Measurements from ENCODE around the gene CDK12. TPM values are rescaled to one million over a fixed set of nuclear protein-coding genes. Genes with fewer than 3 reads are reported as not detected.
"Not testable (repeated sequence)": the region's sequence is repeated elsewhere in the genome, so short reads cannot be mapped to it uniquely, and the experiment has no call there.

Gene CDK12
- total RNA-seq, 1 donor from 2014 or later, result 25.2 TPM

- Histone ChIP-seq H3K27ac (no peak overlapping the region), H3K27me3 (no peaks in the 10 kb centered on the region), H3K4me1 (no peaks in the 10 kb centered on the region), H3K36me3 (peaks cover 6% of the 10 kb centered on the region in 2 donors), H3K4me3 (no peak overlapping the region), H3K9me3 (no peaks in the 10 kb centered on the region)
- no peak for TF ChIP-seq CTCF (IDR thresholded peaks at IDR 0.05)
- no peak for DNase-seq (ENCODE audit: low spot score in 2 of 2)
- intact Hi-C loops (cut with DNase I), result no loop called here
Observed at GRCh38 chr17:39540611-39541010, 79.3 kb downstream of the CDK12 start.

- Histone ChIP-seq H3K4me1 (no peaks in the 10 kb centered on the region), H3K36me3 (peaks cover 10 to 11% of the 10 kb centered on the region in 2 donors), H3K27me3 (no peaks in the 10 kb centered on the region), H3K27ac (no peak overlapping the region), H3K9me3 (no peaks in the 10 kb centered on the region), H3K4me3 (no peak overlapping the region)
- intact Hi-C loops (cut with DNase I), result no loop called here
- TF ChIP-seq CTCF (IDR thresholded peaks at IDR 0.05), result no peak
- peak in 1 of 2 donors; percentile 13 for DNase-seq (ENCODE audit: low spot score in 2 of 2)
Observed at GRCh38 chr17:39541652-39542051, 80.4 kb downstream of the CDK12 start.

- Histone ChIP-seq H3K27ac (no peak overlapping the region), H3K9me3 (no peaks in the 10 kb centered on the region), H3K27me3 (no peaks in the 10 kb centered on the region), H3K36me3 (peaks cover 13 to 22% of the 10 kb centered on the region in 2 donors), H3K4me3 (no peak overlapping the region), H3K4me1 (peaks cover 0 to 2% of the 10 kb centered on the region in 2 donors)
- peak in 1 of 2 donors; percentile 21 for DNase-seq (ENCODE audit: low spot score in 2 of 2)
- intact Hi-C loops (cut with DNase I), result no loop called here
- no peak for TF ChIP-seq CTCF (IDR thresholded peaks at IDR 0.05)
Observed at GRCh38 chr17:39543176-39543575, 81.9 kb downstream of the CDK12 start.

- H3K27me3 ChIP-seq, result no peaks in the 10 kb centered on the region
- H3K4me3 ChIP-seq, result no peak overlapping the region
- H3K4me1 ChIP-seq, result peaks cover 0 to 4% of the 10 kb centered on the region in 2 donors
- H3K9me3 ChIP-seq, result no peaks in the 10 kb centered on the region
- no peak for TF ChIP-seq CTCF (IDR thresholded peaks at IDR 0.05)
- no peak for DNase-seq (ENCODE audit: low spot score in 2 of 2)
- peaks cover 13 to 22% of the 10 kb centered on the region in 2 donors for H3K36me3 ChIP-seq
- no peak overlapping the region for H3K27ac ChIP-seq
- intact Hi-C loops (cut with DNase I), result no loop called here
Observed at GRCh38 chr17:39543664-39544063, 82.4 kb downstream of the CDK12 start.

- H3K4me3 ChIP-seq; H3K27me3 ChIP-seq; H3K4me1 ChIP-seq; H3K27ac ChIP-seq; intact Hi-C loops (cut with DNase I); H3K9me3 ChIP-seq: not testable (repeated sequence)
- DNase-seq (ENCODE audit: low spot score in 2 of 2), result peak in 1 of 2 donors; percentile 42
- H3K36me3 ChIP-seq, result peaks cover 13 to 28% of the 10 kb centered on the region in 2 donors
Observed at GRCh38 chr17:39544361-39544760, 83.1 kb downstream of the CDK12 start.

GRCh38 chr17:39547713-39548478 is 86.6 kb downstream of the CDK12 start:
- peaks cover 35 to 47% of the 10 kb centered on the region in 2 donors for H3K36me3 ChIP-seq
- no peak overlapping the region for H3K4me3 ChIP-seq
- no peaks in the 10 kb centered on the region for H3K9me3 ChIP-seq
- intact Hi-C loops (cut with DNase I), result loop anchor here (1.0 kb wide), 1 partner anchor 75 kb away; no protein-coding TSS in a partner anchor
- peak in 1 of 2 donors; percentile 75 for DNase-seq (ENCODE audit: low spot score in 2 of 2)
- peaks cover 0 to 4% of the 10 kb centered on the region in 2 donors for H3K4me1 ChIP-seq
- no peak overlapping the region for H3K27ac ChIP-seq
- no peaks in the 10 kb centered on the region for H3K27me3 ChIP-seq
- peak; percentile 72 to 83 (median 80) for TF ChIP-seq CTCF (IDR thresholded peaks at IDR 0.05)
